Hepatocyte (in vitro differentiated cells): Measurements from ENCODE around the gene CBFA2T3. TPM values are rescaled to one million over a fixed set of nuclear protein-coding genes. Genes with fewer than 3 reads are reported as not detected.

Source experiments
- DNase-seq: peaks from one replicate; pipeline ENCODE4 v3.0.0-alpha.2; 2016; ENCODE audit warnings: low spot score
- H2AFZ ChIP-seq: fragments of 200-600 bp; sonication (generic); 2 replicates; pipeline ENCODE4 v1.6.0; 2016; ENCODE audit warnings: antibody characterized with exemption, mild to moderate bottlenecking
- H3K27ac ChIP-seq: fragments of 200-600 bp; sonication (generic); 2 replicates; pipeline ENCODE4 v1.5.1; 2016; ENCODE audit warnings: mild to moderate bottlenecking
- H3K27me3 ChIP-seq: fragments of 200-600 bp; sonication (generic); 2 replicates; pipeline ENCODE4 v1.6.1; 2016
- H3K36me3 ChIP-seq: fragments of 200-600 bp; sonication (generic); replicated peaks from 2 replicates; pipeline ENCODE4 v1.5.1; 2016; ENCODE audit warnings: low read depth; ENCODE audit not compliant: insufficient read depth
- H3K4me1 ChIP-seq: fragments of 200-600 bp; sonication (generic); 2 replicates; pipeline ENCODE4 v1.5.1; 2016; ENCODE audit warnings: mild to moderate bottlenecking, moderate library complexity; ENCODE audit not compliant: insufficient read depth
- H3K4me2 ChIP-seq: fragments of 200-600 bp; sonication (generic); 2 replicates; pipeline ENCODE4 v1.6.0; 2016
- H3K4me3 ChIP-seq: fragments of 200-600 bp; sonication (generic); 2 replicates; pipeline ENCODE4 v1.5.1; 2016; ENCODE audit warnings: mild to moderate bottlenecking
- H3K79me2 ChIP-seq: fragments of 200-600 bp; sonication (generic); 2 replicates; pipeline ENCODE4 v1.6.0; 2017; ENCODE audit warnings: mild to moderate bottlenecking
- H3K9me2 ChIP-seq: fragments of 200-600 bp; sonication (generic); replicated peaks from 2 replicates; pipeline ENCODE4 v1.6.0; 2017; ENCODE audit warnings: mild to moderate bottlenecking; ENCODE audit not compliant: insufficient read depth
- H3K9me3 ChIP-seq: fragments of 200-600 bp; sonication (generic); 2 replicates; pipeline ENCODE4 v1.5.1; 2016; ENCODE audit warnings: low read depth, mild to moderate bottlenecking
- H4K20me1 ChIP-seq: fragments of 200-600 bp; sonication (generic); 2 replicates; pipeline ENCODE4 v1.6.0; 2016; ENCODE audit warnings: mild to moderate bottlenecking; ENCODE audit not compliant: insufficient read depth, poor library complexity, severe bottlenecking
- EZH2 ChIP-seq: fragments of 200-600 bp; sonication (generic); IDR thresholded peaks from 2 replicates; pipeline ENCODE4 v1.6.1; 2016; ENCODE audit warnings: antibody characterized with exemption, mild to moderate bottlenecking, borderline replicate concordance
- EZH2phosphoT487 ChIP-seq: fragments of 200-600 bp; sonication (generic); IDR thresholded peaks from one replicate; pipeline ENCODE4 v1.6.1; 2018; ENCODE audit warnings: antibody characterized with exemption, mild to moderate bottlenecking, low read depth, moderate library complexity; ENCODE audit not compliant: unreplicated experiment, severe bottlenecking
- WGBS: methylation state at CpG from one replicate; pipeline ENCODE4 v1.1.6; 2016; ENCODE audit warnings: low lambda C conversion rate; ENCODE audit errors: missing lambda C conversion rate; 5-methylcytosine and 5-hydroxymethylcytosine counted together
- polyA plus RNA-seq: library from polyadenylated mRNA; unstranded; fragments of >200 nt; fragmentation: Nextera tagmentation; extraction: Ambion mirVana; gene quantifications from 2 replicates; pipeline ENCODE4 v1.2.1, GENCODE V29; 2016
- total RNA-seq: library from RNA; depleted of rRNA; stranded (reverse); fragments of >200 nt; gene quantifications from 2 replicates; pipeline ENCODE4 v1.2.3, GENCODE V29; 2014
- TF ChIP-seq, protein P1 (sequence below): fragments of 200-600 bp; sonication (generic); IDR thresholded peaks from 2 replicates; pipeline ENCODE4 v1.5.1; 2016; ENCODE audit warnings: antibody characterized with exemption, mild to moderate bottlenecking; ENCODE audit not compliant: poor library complexity

The CBFA2T3 gene
- total and polyA plus RNA-seq, 2 experiments from 2014 or later, result 0.07 to 1.5 TPM

DNA sequence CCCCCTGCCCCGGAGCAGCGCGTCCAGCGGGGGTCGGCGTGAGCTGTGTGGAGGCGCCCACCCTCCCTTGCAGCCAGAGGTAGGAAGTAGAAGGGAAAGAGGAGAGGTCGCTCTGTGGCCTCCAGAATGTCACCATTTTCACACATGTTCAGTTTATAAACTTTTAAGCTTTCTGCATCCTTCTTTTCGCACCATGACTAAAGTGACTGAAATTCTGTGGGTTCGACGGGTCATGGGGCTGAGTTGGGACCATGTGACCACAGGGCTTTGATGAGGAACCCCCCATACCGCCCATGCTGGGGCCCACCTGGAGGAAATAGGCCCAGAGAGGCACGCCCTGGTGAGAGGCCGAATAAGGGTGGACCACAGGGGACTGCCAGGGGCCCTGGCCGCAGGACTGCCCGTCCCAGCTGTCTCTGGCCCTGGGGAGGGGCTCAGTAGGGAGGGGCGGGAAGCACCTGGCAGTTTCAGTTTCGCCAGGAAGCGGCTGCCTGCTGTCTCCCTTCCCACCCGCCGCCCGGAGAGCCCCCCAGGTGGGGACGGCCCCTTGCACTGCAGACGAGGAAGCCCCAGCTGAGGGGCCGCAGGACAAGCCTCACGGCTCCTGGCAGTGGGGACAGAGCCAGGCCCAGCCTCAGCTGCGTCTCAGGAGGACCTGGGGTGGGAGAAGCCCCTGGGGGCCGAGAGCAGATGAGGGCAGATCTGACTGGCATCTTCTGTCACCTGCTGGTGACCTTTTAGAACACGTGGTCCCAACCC, 9.0 kb downstream of the CBFA2T3 start:
- H3K9me3 ChIP-seq, result no peaks in the 10 kb centered on the region
- no peak overlapping the region for H3K4me3 ChIP-seq
- no peaks in the 10 kb centered on the region for H3K36me3 ChIP-seq
- no peaks in the 10 kb centered on the region for H3K9me2 ChIP-seq
- WGBS, result 85% methylated on average over 23 of the region's 29 CpGs
- H3K4me1 ChIP-seq, result no peaks in the 10 kb centered on the region
- H3K27ac ChIP-seq, result no peak overlapping the region
- H3K27me3 ChIP-seq, result no peaks in the 10 kb centered on the region
- no peak for DNase-seq
- no peaks in the 10 kb centered on the region for H3K79me2 ChIP-seq
- no peaks in the 10 kb centered on the region for H4K20me1 ChIP-seq
- H2AFZ ChIP-seq, result no peak overlapping the region
- TF ChIP-seq EZH2phosphoT487 (no peak), EZH2 (no peak)
- TF ChIP-seq, protein P1, sequence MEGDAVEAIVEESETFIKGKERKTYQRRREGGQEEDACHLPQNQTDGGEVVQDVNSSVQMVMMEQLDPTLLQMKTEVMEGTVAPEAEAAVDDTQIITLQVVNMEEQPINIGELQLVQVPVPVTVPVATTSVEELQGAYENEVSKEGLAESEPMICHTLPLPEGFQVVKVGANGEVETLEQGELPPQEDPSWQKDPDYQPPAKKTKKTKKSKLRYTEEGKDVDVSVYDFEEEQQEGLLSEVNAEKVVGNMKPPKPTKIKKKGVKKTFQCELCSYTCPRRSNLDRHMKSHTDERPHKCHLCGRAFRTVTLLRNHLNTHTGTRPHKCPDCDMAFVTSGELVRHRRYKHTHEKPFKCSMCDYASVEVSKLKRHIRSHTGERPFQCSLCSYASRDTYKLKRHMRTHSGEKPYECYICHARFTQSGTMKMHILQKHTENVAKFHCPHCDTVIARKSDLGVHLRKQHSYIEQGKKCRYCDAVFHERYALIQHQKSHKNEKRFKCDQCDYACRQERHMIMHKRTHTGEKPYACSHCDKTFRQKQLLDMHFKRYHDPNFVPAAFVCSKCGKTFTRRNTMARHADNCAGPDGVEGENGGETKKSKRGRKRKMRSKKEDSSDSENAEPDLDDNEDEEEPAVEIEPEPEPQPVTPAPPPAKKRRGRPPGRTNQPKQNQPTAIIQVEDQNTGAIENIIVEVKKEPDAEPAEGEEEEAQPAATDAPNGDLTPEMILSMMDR, result no peak
- H3K4me2 ChIP-seq, result no peak overlapping the region

DNA sequence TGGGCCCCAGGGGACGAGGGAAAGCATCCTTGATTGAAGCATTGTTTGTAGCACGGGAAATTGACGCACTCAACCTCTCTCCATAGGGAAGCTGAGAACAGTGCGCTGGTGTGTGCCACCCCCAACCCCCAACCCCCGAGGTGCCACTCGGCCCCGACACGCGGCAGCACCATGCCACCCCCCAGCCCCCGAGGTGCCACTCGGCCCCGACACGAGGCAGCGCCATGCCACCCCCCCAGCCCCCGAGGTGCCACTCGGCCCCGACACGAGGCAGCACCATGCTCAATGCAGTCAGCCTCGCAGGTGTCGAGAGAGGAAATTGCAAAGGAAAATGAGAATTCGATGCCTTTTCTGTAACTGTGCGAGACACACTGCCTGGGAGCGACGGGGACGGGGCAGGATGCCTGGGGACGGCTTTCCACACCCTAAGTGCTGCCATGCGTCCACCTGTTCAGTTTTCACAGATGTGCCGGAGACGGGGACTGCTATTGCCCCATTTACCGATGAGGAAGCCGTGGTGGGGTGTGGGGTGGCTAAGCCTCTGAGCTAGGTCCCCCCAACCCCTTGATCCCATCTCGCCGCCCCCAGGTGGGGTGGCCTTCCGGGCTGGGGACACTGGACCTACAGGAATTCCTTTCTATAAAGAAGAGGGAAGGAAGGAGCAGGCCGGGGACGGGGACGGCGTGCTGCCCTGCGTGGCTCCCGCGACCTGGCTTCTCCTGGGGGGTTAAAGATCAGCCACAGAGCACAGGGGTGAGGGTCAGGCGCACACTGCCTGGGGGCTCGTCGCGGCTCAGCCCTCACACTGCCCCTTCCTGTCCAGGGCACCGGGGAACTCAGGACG, 9.8 kb downstream of the CBFA2T3 start:
- H3K9me2 ChIP-seq, result no peaks in the 10 kb centered on the region
- no peak for TF ChIP-seq EZH2
- WGBS, result 87% methylated on average over 33 of the region's 47 CpGs
- H3K4me1 ChIP-seq, result no peaks in the 10 kb centered on the region
- H3K27me3 ChIP-seq, result no peaks in the 10 kb centered on the region
- H3K9me3 ChIP-seq, result no peaks in the 10 kb centered on the region
- H3K79me2 ChIP-seq, result no peaks in the 10 kb centered on the region
- no peak overlapping the region for H3K4me2 ChIP-seq
- H3K4me3 ChIP-seq, result no peak overlapping the region
- H4K20me1 ChIP-seq, result no peaks in the 10 kb centered on the region
- no peak for DNase-seq
- no peak overlapping the region for H2AFZ ChIP-seq
- no peaks in the 10 kb centered on the region for H3K36me3 ChIP-seq
- no peak overlapping the region for H3K27ac ChIP-seq

DNA sequence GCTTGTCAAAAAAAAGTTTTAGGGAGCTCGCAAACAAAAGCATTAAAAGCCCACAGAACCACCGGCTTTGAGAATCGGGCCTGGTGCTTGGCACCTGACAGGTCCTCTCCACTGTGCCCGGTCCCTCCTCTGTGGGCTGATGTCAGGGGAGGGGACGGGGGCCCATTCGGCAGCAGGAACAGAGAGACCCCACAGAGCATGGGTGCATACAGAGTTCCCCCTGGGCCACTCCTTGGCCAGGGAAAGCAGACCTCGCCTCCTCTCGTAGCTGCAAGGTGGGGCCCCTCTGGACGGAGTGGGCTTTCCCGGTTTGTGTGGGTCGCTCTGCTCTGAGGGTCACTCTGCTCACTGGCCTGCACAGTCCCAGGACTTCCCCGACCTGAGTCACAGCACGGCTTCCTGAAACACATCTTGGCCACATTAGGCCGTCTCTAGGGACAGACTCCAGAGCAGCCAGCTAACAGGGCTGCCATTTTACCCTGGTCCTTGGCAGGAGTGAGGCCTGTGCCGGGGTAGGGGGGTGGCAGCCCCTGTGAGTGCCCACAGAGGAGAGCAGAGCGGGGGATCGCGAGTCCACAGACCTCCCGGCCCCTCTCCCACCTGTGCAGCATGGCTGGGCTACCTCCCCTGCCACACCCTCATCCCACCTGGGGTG, 11.1 kb downstream of the CBFA2T3 start:
- Histone ChIP-seq H3K27me3 (no peaks in the 10 kb centered on the region), H3K4me3 (no peak overlapping the region), H3K36me3 (no peaks in the 10 kb centered on the region), H2AFZ (no peak overlapping the region), H3K79me2 (no peaks in the 10 kb centered on the region), H3K9me3 (no peaks in the 10 kb centered on the region), H3K4me1 (no peaks in the 10 kb centered on the region), H4K20me1 (no peaks in the 10 kb centered on the region), H3K9me2 (no peaks in the 10 kb centered on the region), H3K4me2 (no peak overlapping the region), H3K27ac (no peak overlapping the region)
- TF ChIP-seq EZH2 (no peak), EZH2phosphoT487 (no peak)
- TF ChIP-seq, protein P1, result no peak
- no peak for DNase-seq
- WGBS, result 92% methylated on average over 19 of the region's 19 CpGs

DNA sequence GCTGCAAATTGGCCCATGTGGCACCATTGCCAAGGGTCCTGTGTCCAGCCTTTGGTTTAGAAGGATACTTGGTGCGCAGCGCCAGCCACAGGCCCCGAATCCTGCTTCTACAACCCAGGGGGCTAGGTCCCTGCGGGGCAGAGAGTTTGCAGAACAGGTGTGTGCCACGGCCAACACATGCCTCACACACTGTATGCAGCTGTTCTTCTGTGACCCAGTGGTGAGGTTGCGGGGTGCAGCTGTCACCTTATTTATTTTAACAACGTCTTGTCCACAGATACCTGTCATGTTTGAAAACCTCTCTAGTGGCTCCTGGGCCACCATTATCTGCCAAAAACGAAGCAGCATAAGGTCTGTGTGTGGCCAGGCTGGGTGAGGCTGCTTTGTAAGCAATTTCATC, 11.6 kb downstream of the CBFA2T3 start:
- H3K9me2 ChIP-seq, result no peaks in the 10 kb centered on the region
- no peak overlapping the region for H2AFZ ChIP-seq
- TF ChIP-seq EZH2 (no peak), EZH2phosphoT487 (no peak)
- TF ChIP-seq, protein P1, result no peak
- WGBS, result 77% methylated on average over 8 of the region's 8 CpGs
- no peaks in the 10 kb centered on the region for H4K20me1 ChIP-seq
- H3K4me3 ChIP-seq, result no peak overlapping the region
- no peak for DNase-seq
- H3K36me3 ChIP-seq, result no peaks in the 10 kb centered on the region
- H3K9me3 ChIP-seq, result no peaks in the 10 kb centered on the region
- H3K4me2 ChIP-seq, result no peak overlapping the region
- H3K79me2 ChIP-seq, result no peaks in the 10 kb centered on the region
- no peaks in the 10 kb centered on the region for H3K27me3 ChIP-seq
- no peak overlapping the region for H3K27ac ChIP-seq
- no peaks in the 10 kb centered on the region for H3K4me1 ChIP-seq
